Vagina (tissue), 2 donors: ENCODE measurements around the gene UBE2G1. TPM values are rescaled to one million over a fixed set of nuclear protein-coding genes. Genes with fewer than 3 reads are reported as not detected.

Source experiments
- DNase-seq, 2 donors: peaks; one replicate each; pipeline ENCODE4 v3.0.0-alpha.2; 2017; ENCODE audit errors: extremely low spot score in 2 of 2
- H3K27ac ChIP-seq: fragments of 200-600 bp; sonication (generic); one replicate; pipeline ENCODE4 v1.5.1; 2019
- H3K27me3 ChIP-seq: fragments of 200-600 bp; sonication (generic); one replicate; pipeline ENCODE4 v1.5.1; 2019
- H3K36me3 ChIP-seq, 2 donors: fragments of 200-600 bp; sonication (generic); one replicate each; pipeline ENCODE4 v1.5.1; 2017 to 2019
- H3K4me1 ChIP-seq: fragments of 200-600 bp; sonication (generic); one replicate; pipeline ENCODE4 v1.5.1; 2019
- H3K4me3 ChIP-seq, 2 donors: fragments of 200-600 bp; sonication (generic); 1 replicate in 1 of 2; 2 replicates in 1 of 2; pipeline ENCODE4 v1.5.1; 2016 to 2019
- H3K9me3 ChIP-seq: fragments of 200-600 bp; sonication (generic); one replicate; pipeline ENCODE4 v1.5.1; 2019
- CTCF ChIP-seq, 3 experiments: fragments of 450-650 bp in 2 of 3; fragments of 200-600 bp in 1 of 3; sonication (generic) in 1 of 3; IDR thresholded peaks; one replicate each; pipeline ENCODE4 v1.5.1; 2017 to 2019; ENCODE audit warnings: antibody characterized with exemption in 3 of 3, mild to moderate bottlenecking in 2 of 3, moderate library complexity in 2 of 3
- POLR2A ChIP-seq, 2 donors: fragments of 450-650 bp; IDR thresholded peaks; one replicate each; pipeline ENCODE4 v1.6.1; 2017; ENCODE audit warnings: antibody characterized with exemption in 2 of 2, mild to moderate bottlenecking in 2 of 2, moderate library complexity in 2 of 2
- POLR2AphosphoS5 ChIP-seq, 2 donors: sonication (generic); formaldehyde crosslinking; IDR thresholded peaks; one replicate each; pipeline ENCODE4 v1.9.0; 2017; ENCODE audit warnings: antibody characterized with exemption in 2 of 2, mild to moderate bottlenecking in 2 of 2, low read depth in 1 of 2; ENCODE audit not compliant: insufficient read depth in 1 of 2
- intact Hi-C: fragments of 100-400 bp; cut with DNase I; formaldehyde crosslinking; loops from one replicate; pipeline ENCODE4 v1.15.1; 2023
- total RNA-seq: library from RNA; depleted of rRNA; stranded (reverse); fragments of >200 nt; gene quantifications from one replicate; pipeline ENCODE4 v1.2.3, GENCODE V29; 2016

Gene UBE2G1
- total RNA-seq = 45.4 TPM

DNA sequence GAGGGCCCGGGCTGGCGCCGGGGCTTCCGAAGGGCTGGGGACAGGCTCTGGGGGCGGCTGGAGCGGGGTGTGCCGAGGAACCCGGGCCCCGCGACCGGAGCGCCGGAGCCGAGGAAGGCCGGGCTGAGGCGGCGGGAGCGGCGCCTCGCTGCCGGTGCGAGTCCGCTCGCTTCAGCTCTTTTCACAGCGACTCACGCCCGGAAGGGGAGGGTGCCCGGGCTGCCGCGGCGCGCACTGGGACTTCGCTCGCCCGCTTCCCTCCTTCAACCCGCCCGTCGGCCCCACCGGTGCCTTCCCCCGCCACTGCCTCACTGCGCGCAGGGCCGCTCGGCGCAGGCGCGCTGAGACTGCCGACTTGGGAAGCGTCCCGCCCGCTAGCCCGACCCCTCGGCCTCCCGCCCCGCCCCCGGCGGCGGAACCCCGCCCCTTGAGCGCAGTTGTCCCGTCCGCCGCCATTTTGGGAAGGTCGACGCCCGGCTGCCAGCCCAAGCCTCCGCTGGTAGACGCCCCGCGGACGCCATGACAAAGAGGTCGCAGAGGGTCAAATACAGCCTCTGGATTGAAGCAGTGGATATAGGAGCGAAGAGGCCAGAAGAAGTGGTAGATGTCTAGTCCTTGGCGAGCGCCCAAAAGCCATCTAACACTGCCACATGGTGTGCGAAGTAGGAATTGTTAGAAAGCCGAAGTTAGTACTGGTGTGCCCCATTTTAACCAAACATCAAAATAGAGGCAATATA lies at the start of gene UBE2G1:
TSS of gene UBE2G1 (minus strand) at position 349 of the 737 bp plus-strand sequence. CDS start 359 bp downstream, outside the sequence.
- Histone ChIP-seq H3K27ac (peak within 1 kb of the TSS; percentile 98), H3K4me3 (peak within 1 kb of the TSS; percentile 82 to 97), H3K27me3 (no peaks in the 10 kb centered on the region), H3K36me3 (no peaks in the 10 kb centered on the region), H3K4me1 (peaks cover 34% of the 10 kb centered on the region), H3K9me3 (no peaks in the 10 kb centered on the region)
- intact Hi-C loops = no loop called here
- TF ChIP-seq CTCF (IDR thresholded peaks at IDR 0.05) = no peak
- peak in 1 of 2 donors; percentile 95 for TF ChIP-seq POLR2A (IDR thresholded peaks at IDR 0.05)
- peak; percentile 34 to 87 for TF ChIP-seq POLR2AphosphoS5 (IDR thresholded peaks at IDR 0.05; ENCODE audit: insufficient read depth in 1 of 2, low read depth in 1 of 2)
- peak in 1 of 2 donors; percentile 92 for DNase-seq

GRCh38 chr17:4412933-4413831 lies 46.7 kb upstream of the UBE2G1 start:
- intact Hi-C loops = loop anchor here (2.0 kb wide), 1 partner anchor 198 kb away; no protein-coding TSS in a partner anchor

GRCh38 chr17:4411201-4411600 lies 44.7 kb upstream of the UBE2G1 start:
- intact Hi-C loops = no loop called here
- Histone ChIP-seq H3K27me3 (no peaks in the 10 kb centered on the region), H3K9me3 (no peaks in the 10 kb centered on the region), H3K27ac (no peak overlapping the region), H3K36me3 (no peaks in the 10 kb centered on the region), H3K4me3 (no peak overlapping the region), H3K4me1 (no peaks in the 10 kb centered on the region)
- DNase-seq = no peak
- no peak for TF ChIP-seq POLR2AphosphoS5 (IDR thresholded peaks at IDR 0.05; ENCODE audit: insufficient read depth in 1 of 2, low read depth in 1 of 2)
- TF ChIP-seq POLR2A (IDR thresholded peaks at IDR 0.05) = no peak
- TF ChIP-seq CTCF (IDR thresholded peaks at IDR 0.05) = no peak

More at GRCh38 chr17:4412933-4413831, 46.7 kb upstream of the UBE2G1 start:
- H3K9me3 ChIP-seq = no peaks in the 10 kb centered on the region
- no peaks in the 10 kb centered on the region for H3K36me3 ChIP-seq
- H3K4me3 ChIP-seq = no peak overlapping the region
- TF ChIP-seq POLR2AphosphoS5 (IDR thresholded peaks at IDR 0.05; ENCODE audit: insufficient read depth in 1 of 2, low read depth in 1 of 2) (peak; percentile 31 to 37), POLR2A (IDR thresholded peaks at IDR 0.05) (no peak), CTCF (IDR thresholded peaks at IDR 0.05) (peak; percentile 97)
- no peaks in the 10 kb centered on the region for H3K27me3 ChIP-seq
- DNase-seq = no peak
- peak overlapping the region; percentile 59 for H3K27ac ChIP-seq
- H3K4me1 ChIP-seq = no peaks in the 10 kb centered on the region

GRCh38 chr17:4409659-4410058 lies 43.2 kb upstream of the UBE2G1 start:
- Histone ChIP-seq H3K36me3 (no peaks in the 10 kb centered on the region), H3K27ac (no peak overlapping the region), H3K9me3 (no peaks in the 10 kb centered on the region), H3K4me3 (no peak overlapping the region), H3K4me1 (no peaks in the 10 kb centered on the region), H3K27me3 (no peaks in the 10 kb centered on the region)
- DNase-seq = no peak
- intact Hi-C loops = no loop called here
- TF ChIP-seq POLR2AphosphoS5 (IDR thresholded peaks at IDR 0.05; ENCODE audit: insufficient read depth in 1 of 2, low read depth in 1 of 2) = no peak
- TF ChIP-seq POLR2A (IDR thresholded peaks at IDR 0.05) = no peak
- TF ChIP-seq CTCF (IDR thresholded peaks at IDR 0.05) = no peak
